ENCODE data around the gene ITGB1.

ITGB1 gene

DNA sequence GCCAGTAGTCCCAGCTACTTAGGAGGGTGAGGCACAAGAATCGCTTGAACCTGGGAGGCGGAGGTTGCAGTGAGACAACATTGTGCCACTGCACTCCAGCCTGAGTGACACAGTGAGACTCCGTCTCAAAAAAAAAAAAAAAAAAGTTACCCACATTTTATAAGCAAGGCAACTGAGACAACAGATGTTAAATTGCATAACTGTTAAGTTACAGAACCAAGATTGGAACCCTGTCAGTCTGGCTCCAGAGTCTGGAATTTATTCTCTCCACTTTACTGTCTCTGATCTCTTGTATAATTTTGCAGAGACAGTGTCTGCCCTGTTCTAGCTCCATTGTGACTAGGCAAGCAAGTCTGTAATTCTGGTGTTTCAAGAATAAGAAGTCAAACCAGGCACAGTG, 6.2 kb upstream of the ITGB1 start:
- TF ChIP-seq, protein P1, sequence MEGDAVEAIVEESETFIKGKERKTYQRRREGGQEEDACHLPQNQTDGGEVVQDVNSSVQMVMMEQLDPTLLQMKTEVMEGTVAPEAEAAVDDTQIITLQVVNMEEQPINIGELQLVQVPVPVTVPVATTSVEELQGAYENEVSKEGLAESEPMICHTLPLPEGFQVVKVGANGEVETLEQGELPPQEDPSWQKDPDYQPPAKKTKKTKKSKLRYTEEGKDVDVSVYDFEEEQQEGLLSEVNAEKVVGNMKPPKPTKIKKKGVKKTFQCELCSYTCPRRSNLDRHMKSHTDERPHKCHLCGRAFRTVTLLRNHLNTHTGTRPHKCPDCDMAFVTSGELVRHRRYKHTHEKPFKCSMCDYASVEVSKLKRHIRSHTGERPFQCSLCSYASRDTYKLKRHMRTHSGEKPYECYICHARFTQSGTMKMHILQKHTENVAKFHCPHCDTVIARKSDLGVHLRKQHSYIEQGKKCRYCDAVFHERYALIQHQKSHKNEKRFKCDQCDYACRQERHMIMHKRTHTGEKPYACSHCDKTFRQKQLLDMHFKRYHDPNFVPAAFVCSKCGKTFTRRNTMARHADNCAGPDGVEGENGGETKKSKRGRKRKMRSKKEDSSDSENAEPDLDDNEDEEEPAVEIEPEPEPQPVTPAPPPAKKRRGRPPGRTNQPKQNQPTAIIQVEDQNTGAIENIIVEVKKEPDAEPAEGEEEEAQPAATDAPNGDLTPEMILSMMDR (IDR thresholded peaks at IDR 0.05; ENCODE audit: low read depth, low read length, missing control alignments): no peak
- H3K4me3 ChIP-seq (replicated peaks; ENCODE audit: low read depth, low read length): no peak overlapping the region
- no peak for DNase-seq (ENCODE audit: extremely low read depth, low read depth)

DNA sequence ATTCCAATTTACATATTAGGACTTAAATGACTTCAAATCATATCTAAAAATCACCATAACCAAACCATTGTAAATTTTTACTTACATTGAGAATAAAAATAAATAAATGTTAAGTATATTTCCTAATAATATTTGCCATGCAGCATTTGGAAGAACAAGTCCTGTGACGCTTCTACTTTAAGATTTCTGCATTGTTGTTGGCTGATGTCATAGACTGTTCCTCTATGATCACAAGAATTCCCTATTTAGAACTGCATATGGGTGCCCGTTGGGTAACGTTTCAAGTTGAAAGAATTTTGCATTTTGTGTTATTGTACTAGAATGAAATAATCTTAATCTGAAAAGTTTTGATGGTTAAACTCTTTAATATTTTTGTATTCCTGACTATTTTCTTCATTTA, 5.1 kb upstream of the ITGB1 start:
- TF ChIP-seq, protein P1 (IDR thresholded peaks at IDR 0.05; ENCODE audit: low read depth, low read length, missing control alignments): no peak
- H3K4me3 ChIP-seq (replicated peaks; ENCODE audit: low read depth, low read length): no peak overlapping the region
- DNase-seq (ENCODE audit: extremely low read depth, low read depth): no peak

DNA sequence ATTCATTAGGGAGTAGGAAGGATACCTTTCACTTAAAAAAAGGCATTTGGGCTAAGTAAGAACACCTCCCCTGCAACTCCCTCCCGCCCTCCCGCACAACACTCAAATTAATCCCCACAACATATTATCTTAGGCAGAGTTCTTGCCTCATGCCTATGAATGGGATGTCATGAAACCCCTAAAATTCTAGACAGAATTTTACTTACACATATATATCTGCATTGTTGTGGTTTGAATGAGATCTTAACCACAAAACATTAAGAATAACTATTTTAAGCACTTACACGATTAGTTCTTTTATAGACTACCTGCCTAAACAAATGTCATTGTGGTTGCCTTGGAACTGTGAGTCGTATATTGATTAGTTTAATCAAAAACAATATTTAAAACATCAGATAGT, 4.5 kb upstream of the ITGB1 start:
- TF ChIP-seq, protein P1 (IDR thresholded peaks at IDR 0.05; ENCODE audit: low read depth, low read length, missing control alignments): no peak
- no peak overlapping the region for H3K4me3 ChIP-seq (replicated peaks; ENCODE audit: low read depth, low read length)
- DNase-seq (ENCODE audit: extremely low read depth, low read depth): no peak

DNA sequence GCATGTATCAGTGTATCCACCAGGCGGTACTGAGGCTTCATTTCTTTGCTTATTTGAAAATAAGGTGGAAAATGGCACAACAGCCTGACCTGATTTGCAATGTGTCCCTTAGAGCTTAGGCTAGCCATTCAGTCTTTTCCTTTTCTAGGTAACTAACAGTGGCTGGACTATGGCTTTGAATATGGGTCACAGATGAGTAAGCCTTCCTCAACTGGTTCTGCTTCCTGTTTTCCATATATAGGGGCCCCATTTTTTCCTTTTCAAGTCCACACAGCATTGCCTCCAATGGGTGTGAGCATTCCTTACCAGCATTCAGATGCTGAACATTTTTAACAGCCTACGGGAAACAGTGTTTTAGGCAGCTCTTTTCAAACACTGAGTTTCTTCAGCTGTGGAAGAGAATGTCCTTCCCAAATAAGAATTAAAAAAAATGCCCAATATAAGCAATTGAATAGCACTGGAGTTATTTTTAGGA, 3.9 kb upstream of the ITGB1 start:
- no peak overlapping the region for H3K4me3 ChIP-seq (replicated peaks; ENCODE audit: low read depth, low read length)
- TF ChIP-seq, protein P1 (IDR thresholded peaks at IDR 0.05; ENCODE audit: low read depth, low read length, missing control alignments): peak; percentile 15
- no peak for DNase-seq (ENCODE audit: extremely low read depth, low read depth)

DNA sequence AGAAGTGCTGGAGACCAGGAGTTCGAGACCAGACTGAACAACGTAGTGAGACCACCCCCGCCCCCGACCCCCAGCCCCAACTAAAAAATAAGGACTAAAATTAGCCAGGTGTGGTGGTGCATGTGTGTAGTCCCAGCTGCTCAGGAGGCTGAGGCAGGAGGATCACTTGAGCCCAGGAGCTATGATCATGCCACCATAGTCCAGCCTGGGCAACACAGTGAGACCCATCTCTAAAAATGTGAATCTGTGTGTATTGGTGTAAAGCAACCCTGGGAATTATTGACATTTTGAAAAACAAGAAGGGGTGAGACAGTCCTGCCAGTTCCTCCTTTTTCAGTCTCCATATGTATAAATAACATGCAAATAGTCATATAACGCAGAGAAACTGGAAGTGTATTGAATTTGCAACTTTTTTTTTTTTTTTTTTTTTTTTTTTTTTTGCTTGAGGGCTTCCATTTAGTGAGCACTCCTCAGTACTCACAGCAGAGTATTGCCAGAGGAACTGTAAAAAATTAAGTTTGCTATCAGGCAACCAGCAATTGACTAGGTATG, 3.4 kb upstream of the ITGB1 start:
- DNase-seq (ENCODE audit: extremely low read depth, low read depth): no peak
- TF ChIP-seq, protein P1 (IDR thresholded peaks at IDR 0.05; ENCODE audit: low read depth, low read length, missing control alignments): no peak
- no peak overlapping the region for H3K4me3 ChIP-seq (replicated peaks; ENCODE audit: low read depth, low read length)

DNA sequence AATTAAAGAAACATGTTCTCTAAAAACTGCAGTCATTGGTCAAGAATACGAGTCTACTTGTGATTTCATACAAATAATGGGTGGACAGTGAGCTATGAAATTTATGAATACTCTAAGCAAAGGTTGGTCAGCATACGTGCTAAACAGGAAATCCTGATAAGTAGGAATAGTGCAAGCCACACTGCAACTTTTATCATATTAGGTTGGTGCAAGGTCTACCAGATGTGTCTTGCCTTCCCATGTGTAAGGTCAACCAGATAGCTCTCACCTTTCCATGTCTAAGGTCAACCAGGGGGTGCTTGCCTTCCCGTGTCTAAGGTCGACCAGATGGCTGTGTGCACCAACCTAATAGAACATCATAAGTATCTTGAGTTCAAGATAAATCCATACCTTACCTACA, 2.0 kb upstream of the ITGB1 start:
- TF ChIP-seq, protein P1 (IDR thresholded peaks at IDR 0.05; ENCODE audit: low read depth, low read length, missing control alignments): no peak
- H3K4me3 ChIP-seq (replicated peaks; ENCODE audit: low read depth, low read length): peak overlapping the region; percentile 90
- no peak for DNase-seq (ENCODE audit: extremely low read depth, low read depth)

Data from HFF-Myc (cell line).